ENCODE measurements around the gene PHLPP1.

DNA sequence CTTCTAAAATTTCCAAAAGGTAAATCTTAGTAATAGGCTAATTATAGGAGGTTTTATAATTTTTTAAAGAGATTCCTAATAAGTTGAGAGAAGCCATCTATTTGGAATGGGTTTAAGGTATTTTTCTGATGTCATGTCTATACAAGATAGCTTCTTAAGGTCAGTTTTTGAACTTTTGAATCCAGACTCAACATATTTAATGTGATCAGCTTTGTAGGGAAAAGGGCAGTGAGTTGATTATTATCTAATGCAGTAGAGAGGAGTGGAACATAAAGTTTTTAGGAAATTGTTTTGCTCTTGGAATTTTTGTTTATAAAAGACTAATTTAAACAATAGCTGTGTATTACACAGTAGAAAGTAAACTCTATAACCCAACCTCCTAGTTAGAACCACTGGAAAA is 96.3 kb downstream of the PHLPP1 start:
- TF ChIP-seq, protein P1, sequence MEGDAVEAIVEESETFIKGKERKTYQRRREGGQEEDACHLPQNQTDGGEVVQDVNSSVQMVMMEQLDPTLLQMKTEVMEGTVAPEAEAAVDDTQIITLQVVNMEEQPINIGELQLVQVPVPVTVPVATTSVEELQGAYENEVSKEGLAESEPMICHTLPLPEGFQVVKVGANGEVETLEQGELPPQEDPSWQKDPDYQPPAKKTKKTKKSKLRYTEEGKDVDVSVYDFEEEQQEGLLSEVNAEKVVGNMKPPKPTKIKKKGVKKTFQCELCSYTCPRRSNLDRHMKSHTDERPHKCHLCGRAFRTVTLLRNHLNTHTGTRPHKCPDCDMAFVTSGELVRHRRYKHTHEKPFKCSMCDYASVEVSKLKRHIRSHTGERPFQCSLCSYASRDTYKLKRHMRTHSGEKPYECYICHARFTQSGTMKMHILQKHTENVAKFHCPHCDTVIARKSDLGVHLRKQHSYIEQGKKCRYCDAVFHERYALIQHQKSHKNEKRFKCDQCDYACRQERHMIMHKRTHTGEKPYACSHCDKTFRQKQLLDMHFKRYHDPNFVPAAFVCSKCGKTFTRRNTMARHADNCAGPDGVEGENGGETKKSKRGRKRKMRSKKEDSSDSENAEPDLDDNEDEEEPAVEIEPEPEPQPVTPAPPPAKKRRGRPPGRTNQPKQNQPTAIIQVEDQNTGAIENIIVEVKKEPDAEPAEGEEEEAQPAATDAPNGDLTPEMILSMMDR (IDR thresholded peaks at IDR 0.05), result no peak
- TF ChIP-seq POLR2A (IDR thresholded peaks at IDR 0.05) (no peak), POLR2AphosphoS5 (IDR thresholded peaks at IDR 0.05) (no peak), EP300 (IDR thresholded peaks at IDR 0.05) (no peak)

All from stomach (tissue), 4 donors.